ENCODE measurements around the gene POLDIP2. TPM values are rescaled to one million over a fixed set of nuclear protein-coding genes. Genes with fewer than 3 reads are reported as not detected.
A peak's percentile ranks its signal among the peaks of the same experiment; 100 is the strongest.

The POLDIP2 gene
- total and polyA plus RNA-seq, 2 donors (not counting 1 experiment from before 2014, with no cell fraction given), result 30.2 to 35.7 TPM

DNA sequence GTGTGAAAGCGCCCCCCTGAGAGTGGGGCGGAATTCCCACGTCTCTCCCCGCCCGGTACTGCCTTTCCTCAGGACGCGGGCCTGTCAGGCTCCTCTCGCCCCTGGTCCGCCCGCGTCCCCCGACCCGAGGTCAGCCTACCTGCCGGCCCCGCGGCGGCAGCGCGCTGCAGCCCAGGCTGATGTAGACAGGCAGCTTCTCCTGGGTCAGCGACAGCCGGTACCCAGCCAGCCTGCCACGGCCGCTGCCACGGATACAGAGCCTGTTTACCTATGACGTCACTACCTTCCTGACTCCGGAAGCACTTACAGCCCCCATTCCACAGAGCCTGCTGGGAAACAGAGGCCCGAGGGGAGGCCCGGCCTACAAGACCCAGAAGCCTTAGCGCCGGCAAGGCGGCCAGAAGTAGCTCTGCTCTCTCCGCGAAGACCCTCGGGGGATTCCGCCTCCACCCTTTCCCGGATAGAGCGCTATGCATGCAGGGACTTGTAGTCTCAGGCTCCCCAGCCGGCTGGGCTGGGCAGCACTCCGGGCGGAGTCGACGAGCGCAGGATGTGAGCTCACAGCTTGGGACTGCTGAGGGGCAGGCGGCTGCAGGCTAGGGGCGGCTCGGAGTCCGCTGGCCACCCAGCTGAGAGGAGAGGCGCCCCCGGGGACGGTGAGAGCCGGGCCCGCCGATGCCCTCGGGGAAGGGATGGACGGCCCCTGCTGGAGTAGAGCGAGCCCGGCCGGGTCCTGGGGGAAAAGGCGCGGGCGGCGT, 21.9 kb downstream of the POLDIP2 start, which contains the start of the genes IFT20 and TNFAIP1:
Gene IFT20 (minus strand): TSS at position 272 of the 758 bp plus-strand sequence. CDS start 3,487 bp downstream, outside the sequence.
Gene TNFAIP1 (plus strand): TSS at position 561 of the 758 bp plus-strand sequence. CDS start 3,761 bp downstream, outside the sequence.
- intact Hi-C loops (cut with micrococcal nuclease), result loop anchor here (1.0 to 5.0 kb wide), 5 partner anchors 16 to 983 kb away; partner anchors contain the start of genes PIGS, POLDIP2, SARM1 and TMEM97
- H3K79me2 ChIP-seq (ENCODE audit: control insufficient read depth, insufficient read depth, low read length), result peaks cover 80% of the 10 kb centered on the region

More for the DNA sequence above, 21.9 kb downstream of the POLDIP2 start, which contains the start of the genes IFT20 and TNFAIP1:
- no peak for TF ChIP-seq EZH2 (IDR thresholded peaks at IDR 0.05; ENCODE audit: borderline replicate concordance, insufficient read depth, low read depth, low read length, poor library complexity, severe bottlenecking)
- TF ChIP-seq, protein P1, sequence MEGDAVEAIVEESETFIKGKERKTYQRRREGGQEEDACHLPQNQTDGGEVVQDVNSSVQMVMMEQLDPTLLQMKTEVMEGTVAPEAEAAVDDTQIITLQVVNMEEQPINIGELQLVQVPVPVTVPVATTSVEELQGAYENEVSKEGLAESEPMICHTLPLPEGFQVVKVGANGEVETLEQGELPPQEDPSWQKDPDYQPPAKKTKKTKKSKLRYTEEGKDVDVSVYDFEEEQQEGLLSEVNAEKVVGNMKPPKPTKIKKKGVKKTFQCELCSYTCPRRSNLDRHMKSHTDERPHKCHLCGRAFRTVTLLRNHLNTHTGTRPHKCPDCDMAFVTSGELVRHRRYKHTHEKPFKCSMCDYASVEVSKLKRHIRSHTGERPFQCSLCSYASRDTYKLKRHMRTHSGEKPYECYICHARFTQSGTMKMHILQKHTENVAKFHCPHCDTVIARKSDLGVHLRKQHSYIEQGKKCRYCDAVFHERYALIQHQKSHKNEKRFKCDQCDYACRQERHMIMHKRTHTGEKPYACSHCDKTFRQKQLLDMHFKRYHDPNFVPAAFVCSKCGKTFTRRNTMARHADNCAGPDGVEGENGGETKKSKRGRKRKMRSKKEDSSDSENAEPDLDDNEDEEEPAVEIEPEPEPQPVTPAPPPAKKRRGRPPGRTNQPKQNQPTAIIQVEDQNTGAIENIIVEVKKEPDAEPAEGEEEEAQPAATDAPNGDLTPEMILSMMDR (IDR thresholded peaks at IDR 0.05), result no peak
- H3K27ac Mint-ChIP-seq, result peak within 1 kb of the TSS; percentile 91
- Histone ChIP-seq H2AFZ (ENCODE audit: insufficient read depth, low read depth, low read length, poor library complexity, severe bottlenecking) (peak within 1 kb of the TSS; percentile 90), H3K36me3 (replicated peaks in 1 of 2; ENCODE audit: control extremely low read depth in 1 of 2, control insufficient read depth in 1 of 2, extremely low read depth in 1 of 2, insufficient read depth in 2 of 2, low read length in 1 of 2) (peaks cover 0 to 23% of the 10 kb centered on the region in 2 experiments), H3K27ac (ENCODE audit: low read length in 2 of 2) (peak within 1 kb of the TSS; percentile 82 to 95), H3K4me2 (replicated peaks; ENCODE audit: low read depth, low read length, poor library complexity, severe bottlenecking) (peak within 1 kb of the TSS; percentile 82), H3K4me1 (ENCODE audit: control insufficient read depth in 2 of 2, insufficient read depth in 2 of 2, low read length in 2 of 2) (peaks cover 19 to 24% of the 10 kb centered on the region in 2 donors), H3K27me3 (replicated peaks in 1 of 4; ENCODE audit: control extremely low read depth in 1 of 4, control insufficient read depth in 3 of 4, insufficient read depth in 4 of 4, low read length in 3 of 4) (no peaks in the 10 kb centered on the region), H3K4me3 (ENCODE audit: control extremely low read depth in 1 of 5, extremely low read depth in 1 of 5, insufficient read depth in 1 of 5, low read depth in 2 of 5, low read length in 4 of 5) (peak within 1 kb of the TSS; percentile 72 to 89 (median 82)), H3K9me3 (ENCODE audit: control extremely low read depth in 1 of 3, control insufficient read depth in 2 of 3, insufficient read depth in 1 of 3, low read length in 2 of 3) (no peaks in the 10 kb centered on the region), H3K9ac (ENCODE audit: low read length) (peak within 1 kb of the TSS; percentile 87), H4K20me1 (ENCODE audit: control insufficient read depth, insufficient read depth, low read length, poor library complexity, severe bottlenecking) (peaks cover 24% of the 10 kb centered on the region)
- DNase-seq (peak; percentile 99), ATAC-seq (ENCODE audit: low read depth) (peak; percentile 96)
- ChIA-PET POLR2A (interaction anchor here (0.6 to 2.1 kb wide), 9 partner anchors 16 to 617 kb away, joined by 3 to 25 read pairs (median 5); partner anchors contain the start of genes PHF12, POLDIP2 and TMEM97), CTCF (interaction anchor here (1.0 to 2.1 kb wide), 9 partner anchors 16 to 618 kb away, joined by 3 to 14 read pairs (median 6); partner anchors contain the start of genes POLDIP2, SARM1 and TMEM97)
- WGBS (ENCODE audit: insufficient coverage), result 0% methylated on average over 62 of the region's 62 CpGs
- H3K4me1 Mint-ChIP-seq, result peaks cover 35% of the 10 kb centered on the region
- H3K27me3 Mint-ChIP-seq, result no peaks in the 10 kb centered on the region
- H3K9me3 Mint-ChIP-seq (ENCODE audit: insufficient read depth), result no peaks in the 10 kb centered on the region
- H3K4me3 Mint-ChIP-seq, result peak within 1 kb of the TSS; percentile 93
